K562 (cell line): ENCODE results near the gene KCNK4. TPM values are rescaled to one million over a fixed set of nuclear protein-coding genes. Genes with fewer than 3 reads are reported as not detected.

ENCODE experiments used
- ARNT ChIP-seq, 2 experiments: fragments of 450-650 bp; IDR thresholded peaks; 2 replicates each; pipeline ENCODE4 v1.6.1; 2016; ENCODE audit warnings: mild to moderate bottlenecking in 1 of 2
- E2F3 ChIP-seq: fragments of 250-450 bp; sonication (Bioruptor Pico); IDR thresholded peaks from 2 replicates; pipeline ENCODE4 v1.4.0; 2020; ENCODE audit warnings: mild to moderate bottlenecking
- HDAC2 ChIP-seq: fragments of 450-650 bp; IDR thresholded peaks from 2 replicates; pipeline ENCODE4 v1.6.1; 2016; ENCODE audit warnings: mild to moderate bottlenecking
- HDAC3 ChIP-seq: fragments of 450-650 bp; IDR thresholded peaks from 2 replicates; pipeline ENCODE4 v1.6.1; 2018; ENCODE audit warnings: borderline replicate concordance, mild to moderate bottlenecking, moderate library complexity; ENCODE audit not compliant: partially characterized antibody
- HEY1 ChIP-seq: fragments of 250-450 bp; sonication (Bioruptor Pico); IDR thresholded peaks from 2 replicates; pipeline ENCODE4 v1.5.0; 2020; ENCODE audit warnings: mild to moderate bottlenecking, moderate library complexity, borderline replicate concordance
- HNRNPL ChIP-seq: fragments of 200-400 bp; formaldehyde crosslinking; IDR thresholded peaks from 2 replicates; pipeline ENCODE4 v1.6.1; 2017; ENCODE audit warnings: low read depth, mild to moderate bottlenecking, low read length
- HOXB6 ChIP-seq: fragments of 250-450 bp; sonication (Bioruptor Pico); IDR thresholded peaks from 2 replicates; pipeline ENCODE4 v1.5.1; 2022; ENCODE audit warnings: mild to moderate bottlenecking, borderline replicate concordance
- KLF16 ChIP-seq: IDR thresholded peaks from 2 replicates; pipeline ENCODE4 v1.6.1; 2016; ENCODE audit warnings: antibody characterized with exemption
- MBD2 ChIP-seq: sonication (generic); IDR thresholded peaks from 2 replicates; pipeline ENCODE4 v1.6.1; 2016; ENCODE audit warnings: low read depth, borderline replicate concordance
- PHF21A ChIP-seq: fragments of 450-650 bp; IDR thresholded peaks from 2 replicates; pipeline ENCODE4 v1.6.1; 2017; ENCODE audit warnings: low read depth, borderline replicate concordance
- POLR2A ChIP-seq: fragments of 450-650 bp; conservative IDR thresholded peaks from 2 replicates; pipeline ENCODE4 v1.6.1; 2016
- RBM25 ChIP-seq: fragments of 200-400 bp; formaldehyde crosslinking; IDR thresholded peaks from 2 replicates; pipeline ENCODE4 v1.6.1; 2018; ENCODE audit warnings: low read length, low read depth, moderate library complexity; ENCODE audit not compliant: severe bottlenecking
- RERE ChIP-seq: sonication (generic); formaldehyde crosslinking; IDR thresholded peaks from 2 replicates; pipeline ENCODE4 v1.8.0; 2023; ENCODE audit warnings: missing genetic modification reagents, mild to moderate bottlenecking, borderline replicate concordance
- ZNF583 ChIP-seq: fragments of 250-450 bp; sonication (Bioruptor Pico); IDR thresholded peaks from 2 replicates; pipeline ENCODE4 v1.4.0; 2020
- ZNF609 ChIP-seq: sonication (generic); formaldehyde crosslinking; IDR thresholded peaks from 2 replicates; pipeline ENCODE4 v1.8.1; 2023; ENCODE audit warnings: missing genetic modification reagents, mild to moderate bottlenecking, borderline replicate concordance
- ZNF696 ChIP-seq: fragments of 250-450 bp; sonication (Bioruptor Pico); conservative IDR thresholded peaks from 2 replicates; pipeline ENCODE4 v1.4.0; 2020; ENCODE audit warnings: mild to moderate bottlenecking, moderate library complexity
- polyA plus RNA-seq, 8 experiments: library from polyadenylated mRNA; depleted of rRNA in 4 of 8; stranded (reverse) in 5 of 8; unstranded in 3 of 8; fragments of >200 nt; fragmentation: Nextera tagmentation in 2 of 8; fragmentation: Illumina TruSeq in 1 of 8; extraction: Ambion mirVana in 2 of 8; extraction: Trizol in 1 of 8; gene quantifications; 2 replicates each; pipeline versions ENCODE4 v1.2.1 to v1.2.3, GENCODE V29; 2011 to 2014; ENCODE audit warnings: inconsistent platforms in 1 of 8, missing spikeins in 1 of 8
- total RNA-seq, 7 experiments: library from RNA; depleted of rRNA in 6 of 7; stranded (reverse); fragments of >200 nt in 6 of 7; fragmentation: Illumina TruSeq in 2 of 7; extraction: Trizol in 2 of 7; gene quantifications; 2 replicates each; pipeline versions ENCODE4 v1.2.1 to v1.2.3, GENCODE V29; 2011 to 2021; ENCODE audit warnings: low replicate concordance in 1 of 7
- TF ChIP-seq, protein P1 (sequence below): fragments of 250-450 bp; sonication (Bioruptor Pico); IDR thresholded peaks from 2 replicates; pipeline ENCODE4 v1.5.1; 2021; ENCODE audit warnings: mild to moderate bottlenecking

Gene KCNK4
- total and polyA plus RNA-seq, 9 of the 15 experiments (the other 6 are each of a cell fraction or from before 2014, with no cell fraction given): not detected

- TF ChIP-seq, protein P1, sequence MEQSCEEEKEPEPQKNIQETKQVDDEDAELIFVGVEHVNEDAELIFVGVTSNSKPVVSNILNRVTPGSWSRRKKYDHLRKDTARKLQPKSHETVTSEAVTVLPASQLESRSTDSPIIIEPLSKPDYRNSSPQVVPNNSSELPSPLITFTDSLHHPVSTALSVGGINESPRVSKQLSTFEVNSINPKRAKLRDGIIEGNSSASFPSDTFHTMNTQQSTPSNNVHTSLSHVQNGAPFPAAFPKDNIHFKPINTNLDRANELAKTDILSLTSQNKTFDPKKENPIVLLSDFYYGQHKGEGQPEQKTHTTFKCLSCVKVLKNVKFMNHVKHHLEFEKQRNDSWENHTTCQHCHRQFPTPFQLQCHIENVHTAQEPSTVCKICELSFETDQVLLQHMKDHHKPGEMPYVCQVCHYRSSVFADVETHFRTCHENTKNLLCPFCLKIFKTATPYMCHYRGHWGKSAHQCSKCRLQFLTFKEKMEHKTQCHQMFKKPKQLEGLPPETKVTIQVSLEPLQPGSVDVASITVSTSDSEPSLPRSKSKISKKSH (CRISPR knock-in tag): no peak
- TF ChIP-seq HOXB6 (CRISPR knock-in tag) (no peak), RERE (no peak), KLF16 (no peak), E2F3 (CRISPR knock-in tag) (0 out of 2 replicates have a peak, but pooled peaks have one; percentile 6), ZNF609 (CRISPR knock-in tag) (0 out of 2 replicates have a peak, but pooled peaks have one; percentile 58), ZNF583 (CRISPR knock-in tag) (no peak), PHF21A (no peak), RBM25 (no peak), HDAC3 (no peak), MBD2 (peak; percentile 32; the same call in 1 of the 2 replicates), POLR2A (peak; percentile 91), HDAC2 (no peak), HEY1 (CRISPR knock-in tag) (no peak), HNRNPL (peak; percentile 84), ZNF696 (CRISPR knock-in tag) (no peak), ARNT (IDR thresholded peaks at IDR 0.05) (no peak)
These were observed 49.4 kb upstream of the KCNK4 start (continued) for GRCh38 chr11:64241491-64242374.
